ENCODE results near the gene OR4Q3. TPM values are rescaled to one million over a fixed set of nuclear protein-coding genes. Genes with fewer than 3 reads are reported as not detected.

The OR4Q3 gene
- total RNA-seq, 2 donors from 2014 or later = not detected

Other genes with a start within 250 kb of the OR4Q3 start
- gene OR11H2, start 29.7 kb upstream of the OR4Q3 start, total RNA-seq = not detected
- gene OR4M1, start 29.9 kb downstream of the OR4Q3 start, total RNA-seq = not detected
- not detected for gene OR4N2, start 60.2 kb downstream of the OR4Q3 start, total RNA-seq
- not detected for gene OR4K2, start 131.6 kb downstream of the OR4Q3 start, total RNA-seq
- gene OR4K5, start 177.0 kb downstream of the OR4Q3 start, total RNA-seq = not detected
- not detected for gene OR4K1, start 187.3 kb downstream of the OR4Q3 start, total RNA-seq
- not detected for gene OR4K15, start 232.0 kb downstream of the OR4Q3 start, total RNA-seq